Upper lobe of left lung (tissue), 6 donors: ENCODE measurements around the gene CLTB. TPM values are rescaled to one million over a fixed set of nuclear protein-coding genes. Genes with fewer than 3 reads are reported as not detected.

ENCODE experiments used
- ATAC-seq, 2 donors: fragments of 200-7000 bp; cut with Tn5 transposase; one replicate each; pipeline ENCODE4 v1.9.1; 2022; ENCODE audit warnings: mild to moderate bottlenecking in 2 of 2, moderate library complexity in 2 of 2; ENCODE audit not compliant: low FRiP score in 2 of 2
- DNase-seq, 2 donors: peaks; one replicate each; pipeline ENCODE4 v3.0.0-alpha.2; 2019 to 2020
- H3K27ac ChIP-seq, 4 donors: fragments of 200-600 bp; sonication (generic); one replicate each; pipeline ENCODE4 v1.5.1; 2016 to 2019
- H3K27me3 ChIP-seq, 4 donors: fragments of 200-600 bp; sonication (generic); one replicate each; pipeline ENCODE4 v1.5.1; 2017 to 2019
- H3K36me3 ChIP-seq, 4 donors: fragments of 200-600 bp; sonication (generic); one replicate each; pipeline ENCODE4 v1.5.1; 2016 to 2019
- H3K4me1 ChIP-seq, 4 donors: fragments of 200-600 bp; sonication (generic); one replicate each; pipeline ENCODE4 v1.5.1; 2018 to 2019
- H3K4me3 ChIP-seq, 4 donors: fragments of 200-600 bp; sonication (generic); one replicate each; pipeline ENCODE4 v1.5.1; 2017 to 2019; ENCODE audit warnings: mild to moderate bottlenecking in 2 of 4, moderate library complexity in 1 of 4
- H3K9me3 ChIP-seq, 4 donors: fragments of 200-600 bp; sonication (generic); one replicate each; pipeline ENCODE4 v1.5.1; 2018 to 2019
- CTCF ChIP-seq, 6 experiments: fragments of 450-650 bp in 4 of 6; fragments of 200-600 bp in 2 of 6; sonication (generic) in 2 of 6; IDR thresholded peaks; one replicate each; pipeline ENCODE4 v1.5.1; 2016 to 2019; ENCODE audit warnings: antibody characterized with exemption in 6 of 6
- EP300 ChIP-seq, 4 donors: sonication (generic); formaldehyde crosslinking; IDR thresholded peaks; one replicate each; pipeline ENCODE4 v1.5.1; 2017; ENCODE audit warnings: antibody characterized with exemption in 4 of 4, control low read depth in 2 of 4
- POLR2A ChIP-seq, 4 donors: fragments of 450-650 bp; IDR thresholded peaks; one replicate each; pipeline ENCODE4 v1.5.1; 2016 to 2017; ENCODE audit warnings: antibody characterized with exemption in 4 of 4, mild to moderate bottlenecking in 2 of 4
- POLR2AphosphoS5 ChIP-seq, 2 donors: sonication (generic); formaldehyde crosslinking; IDR thresholded peaks; one replicate each; pipeline ENCODE4 v1.5.1; 2017; ENCODE audit warnings: antibody characterized with exemption in 2 of 2
- WGBS, 2 donors: methylation state at CpG; one replicate each; pipeline ENCODE4 v1.1.5; 2017 to 2018; 5-methylcytosine and 5-hydroxymethylcytosine counted together
- total RNA-seq, 6 donors: library from RNA; depleted of rRNA in 4 of 6; stranded (reverse); fragments of >200 nt in 4 of 6; gene quantifications; one replicate each; pipeline versions ENCODE4 v1.1.0 to v1.2.1, GENCODE V29; 2016 to 2021
- donor health status: DM: no; HTN: no; CAD: no; lungs with moderate emphysema.
- donor health status: DM: no; HTN: yes; CAD: no; lungs with severe emphysema.

The CLTB gene
- total RNA-seq, 6 donors from 2014 or later, result 54.5 to 187 (median 109) TPM

GRCh38 chr5:176386491-176386890, 29.8 kb downstream of the CLTB start:
- H3K27me3 ChIP-seq, result no peaks in the 10 kb centered on the region
- TF ChIP-seq CTCF (IDR thresholded peaks at IDR 0.05) (no peak), EP300 (IDR thresholded peaks at IDR 0.05) (no peak), POLR2AphosphoS5 (IDR thresholded peaks at IDR 0.05) (no peak), POLR2A (IDR thresholded peaks at IDR 0.05) (no peak)
- WGBS, 2 donors, result 77 to 93% methylated on average over 1 of the region's 1 CpG
- peaks cover 14 to 47% (median 43%) of the 10 kb centered on the region in 4 donors for H3K36me3 ChIP-seq
- no peak for ATAC-seq
- H3K9me3 ChIP-seq, result no peaks in the 10 kb centered on the region
- peaks cover 15 to 41% (median 20%) of the 10 kb centered on the region in 4 donors for H3K4me1 ChIP-seq
- DNase-seq, result no peak
- no peak overlapping the region for H3K4me3 ChIP-seq
- H3K27ac ChIP-seq, result no peak overlapping the region

- H3K9me3 ChIP-seq, result no peaks in the 10 kb centered on the region
- H3K27ac ChIP-seq, result no peak overlapping the region
- 90 to 92% methylated on average over 12 of the region's 12 CpGs for WGBS, 2 donors
- no peak for ATAC-seq
- TF ChIP-seq EP300 (IDR thresholded peaks at IDR 0.05) (no peak), POLR2AphosphoS5 (IDR thresholded peaks at IDR 0.05) (no peak), POLR2A (IDR thresholded peaks at IDR 0.05) (no peak), CTCF (IDR thresholded peaks at IDR 0.05) (no peak)
- no peak overlapping the region for H3K4me3 ChIP-seq
- peaks cover 14 to 49% (median 38%) of the 10 kb centered on the region in 4 donors for H3K36me3 ChIP-seq
- peaks cover 15 to 35% (median 18%) of the 10 kb centered on the region in 4 donors for H3K4me1 ChIP-seq
- H3K27me3 ChIP-seq, result no peaks in the 10 kb centered on the region
- DNase-seq, result no peak
Observed at GRCh38 chr5:176384991-176385390, 31.3 kb downstream of the CLTB start.

- no peak for ATAC-seq
- Histone ChIP-seq H3K4me3 (no peak overlapping the region), H3K27me3 (no peaks in the 10 kb centered on the region), H3K27ac (no peak overlapping the region), H3K9me3 (no peaks in the 10 kb centered on the region), H3K36me3 (peaks cover 14 to 51% (median 38%) of the 10 kb centered on the region in 4 donors), H3K4me1 (peaks cover 10 to 29% (median 13%) of the 10 kb centered on the region in 4 donors)
- TF ChIP-seq CTCF (IDR thresholded peaks at IDR 0.05) (no peak), EP300 (IDR thresholded peaks at IDR 0.05) (no peak)
- WGBS, 2 donors, result 93 to 98% methylated on average over 6 to 8 of the region's 8 CpGs
- no peak for DNase-seq
Observed at GRCh38 chr5:176384366-176384930, 31.9 kb downstream of the CLTB start.

GRCh38 chr5:176383961-176384360, 32.4 kb downstream of the CLTB start:
- H3K27me3 ChIP-seq, result no peaks in the 10 kb centered on the region
- TF ChIP-seq EP300 (IDR thresholded peaks at IDR 0.05) (no peak), CTCF (IDR thresholded peaks at IDR 0.05) (no peak), POLR2AphosphoS5 (IDR thresholded peaks at IDR 0.05) (no peak), POLR2A (IDR thresholded peaks at IDR 0.05) (no peak)
- no peak overlapping the region for H3K4me3 ChIP-seq
- H3K9me3 ChIP-seq, result no peaks in the 10 kb centered on the region
- ATAC-seq (no peak), DNase-seq (no peak)
- H3K27ac ChIP-seq, result no peak overlapping the region
- H3K36me3 ChIP-seq, result peaks cover 14 to 51% (median 38%) of the 10 kb centered on the region in 4 donors
- peaks cover 10 to 26% (median 11%) of the 10 kb centered on the region in 4 donors for H3K4me1 ChIP-seq
- WGBS, 2 donors, result 82 to 88% methylated on average over 8 to 9 of the region's 9 CpGs
